CD14-positive monocyte (primary cell): ENCODE measurements around the gene RNF212. TPM values are rescaled to one million over a fixed set of nuclear protein-coding genes. Genes with fewer than 3 reads are reported as not detected.

Experiments
- DNase-seq, 3 donors: peaks; one replicate each; pipeline ENCODE4 v3.0.0-alpha.2; 2011 to 2022
- H2AFZ ChIP-seq: 2 replicates; pipeline ENCODE4 v1.6.0; 2012; ENCODE audit warnings: mild to moderate bottlenecking, low read depth, low read length, inconsistent platforms; ENCODE audit not compliant: insufficient read depth, poor library complexity, severe bottlenecking
- H3K27ac ChIP-seq, 2 donors: 1 replicate in 1 of 2; 2 replicates in 1 of 2; pipeline ENCODE4 v1.5.1; 2012 to 2013; ENCODE audit warnings: low read length in 2 of 2, control low read depth in 1 of 2, inconsistent platforms in 1 of 2, low read depth in 1 of 2, mild to moderate bottlenecking in 1 of 2
- H3K27me3 ChIP-seq, 2 donors: one replicate each; pipeline versions ENCODE4 v1.6.0 to v1.6.1; 2011 to 2013; ENCODE audit warnings: low read length in 2 of 2; ENCODE audit not compliant: control insufficient read depth in 2 of 2, insufficient read depth in 2 of 2
- H3K36me3 ChIP-seq, 2 donors: replicated peaks in 1 of 2; 1 replicate in 1 of 2; 2 replicates in 1 of 2; pipeline versions ENCODE4 v1.5.1 to v1.6.1; 2012 to 2013; ENCODE audit warnings: low read length in 2 of 2, control low read depth in 1 of 2, inconsistent platforms in 1 of 2, mild to moderate bottlenecking in 1 of 2; ENCODE audit not compliant: insufficient read depth in 2 of 2, control insufficient read depth in 1 of 2
- H3K4me1 ChIP-seq, 2 donors: 1 replicate in 1 of 2; 2 replicates in 1 of 2; pipeline versions ENCODE4 v1.5.1 to v1.6.1; 2012 to 2013; ENCODE audit warnings: low read length in 2 of 2, control low read depth in 1 of 2, inconsistent platforms in 1 of 2, mild to moderate bottlenecking in 1 of 2, moderate library complexity in 1 of 2; ENCODE audit not compliant: insufficient read depth in 2 of 2, control insufficient read depth in 1 of 2
- H3K4me2 ChIP-seq: replicated peaks from 2 replicates; pipeline ENCODE3; 2012; ENCODE audit warnings: low read length, moderate library complexity, mild to moderate bottlenecking; ENCODE audit not compliant: poor library complexity, severe bottlenecking; ENCODE audit errors: extremely low read depth
- H3K4me3 ChIP-seq, 3 experiments: fragments of 200-600 bp in 1 of 3; sonication (generic) in 1 of 3; replicated peaks in 1 of 3; 1 replicate in 2 of 3; 2 replicates in 1 of 3; pipeline ENCODE4 v1.5.1; 2011 to 2013; ENCODE audit warnings: low read length in 3 of 3, mild to moderate bottlenecking in 3 of 3, control low read depth in 2 of 3, low read depth in 2 of 3, inconsistent platforms in 1 of 3, moderate library complexity in 1 of 3
- H3K79me2 ChIP-seq: 2 replicates; pipeline ENCODE4 v1.6.0; 2012; ENCODE audit warnings: mild to moderate bottlenecking, control low read depth, inconsistent platforms, low read length, moderate library complexity; ENCODE audit not compliant: insufficient read depth
- H3K9ac ChIP-seq: 2 replicates; pipeline ENCODE4 v1.6.0; 2017; ENCODE audit warnings: low read length, mild to moderate bottlenecking; ENCODE audit not compliant: insufficient read depth, poor library complexity, severe bottlenecking
- H3K9me3 ChIP-seq, 2 donors: replicated peaks in 1 of 2; 1 replicate in 1 of 2; 2 replicates in 1 of 2; pipeline versions ENCODE4 v1.5.1 to v1.6.1; 2012 to 2013; ENCODE audit warnings: low read length in 2 of 2, control low read depth in 1 of 2; ENCODE audit not compliant: control insufficient read depth in 1 of 2, insufficient read depth in 1 of 2
- H4K20me1 ChIP-seq: 2 replicates; pipeline ENCODE4 v1.6.0; 2012; ENCODE audit warnings: mild to moderate bottlenecking, low read length, control low read depth, moderate library complexity; ENCODE audit not compliant: insufficient read depth
- H3K27ac Mint-ChIP-seq, 7 donors: one replicate each; pipeline ENCODE4 v1.8.0; 2020; ENCODE audit warnings: mild to moderate bottlenecking in 7 of 7, mixed read lengths in 7 of 7, moderate library complexity in 6 of 7, inconsistent platforms in 2 of 7
- H3K27me3 Mint-ChIP-seq, 3 donors: one replicate each; pipeline ENCODE4 v1.8.0; 2021 to 2022; ENCODE audit warnings: low read depth in 3 of 3, mild to moderate bottlenecking in 3 of 3, mixed read lengths in 3 of 3, moderate library complexity in 3 of 3, inconsistent platforms in 1 of 3
- H3K36me3 Mint-ChIP-seq, 2 donors: one replicate each; pipeline ENCODE4 v1.8.0; 2020; ENCODE audit warnings: mixed read lengths in 2 of 2, inconsistent platforms in 1 of 2, mild to moderate bottlenecking in 1 of 2
- H3K4me1 Mint-ChIP-seq: one replicate; pipeline ENCODE4 v1.8.0; 2020; ENCODE audit warnings: mild to moderate bottlenecking, mixed read lengths
- H3K4me3 Mint-ChIP-seq, 2 donors: one replicate each; pipeline ENCODE4 v1.8.0; 2020; ENCODE audit warnings: mild to moderate bottlenecking in 2 of 2, mixed read lengths in 2 of 2, moderate library complexity in 1 of 2
- H3K9me3 Mint-ChIP-seq, 7 donors: one replicate each; pipeline ENCODE4 v1.8.0; 2020 to 2022; ENCODE audit warnings: mixed read lengths in 7 of 7, mild to moderate bottlenecking in 6 of 7, moderate library complexity in 6 of 7, inconsistent platforms in 2 of 7
- WGBS: methylation state at CpG from one replicate; pipeline ENCODE4 v1.1.5; 2013; ENCODE audit warnings: missing lambda C conversion rate; ENCODE audit not compliant: insufficient coverage; 5-methylcytosine and 5-hydroxymethylcytosine counted together
- intact Hi-C, 2 donors: fragments of 100-400 bp; cut with micrococcal nuclease; formaldehyde crosslinking; loops; one replicate each; pipeline versions ENCODE4 v1.15.0 to v1.15.1; 2023
- polyA plus RNA-seq, 3 donors: library from polyadenylated mRNA; depleted of rRNA in 1 of 3; unstranded in 2 of 3; stranded (reverse) in 1 of 3; fragments of 300-500 nt in 2 of 3; fragments of >200 nt in 1 of 3; fragmentation: Illumina TruSeq in 2 of 3; gene quantifications; 1 replicate in 2 of 3; 2 replicates in 1 of 3; pipeline ENCODE4 v1.2.3, GENCODE V29; 2012 to 2021
- TF ChIP-seq, protein P1 (sequence below): fragments of 200-600 bp; IDR thresholded peaks from one replicate; pipeline ENCODE4 v1.8.0; 2022; ENCODE audit warnings: antibody characterized with exemption, mild to moderate bottlenecking

RNF212 gene
- polyA plus RNA-seq, 3 donors, result 0.17 to 0.83 TPM; not detected in 1

GRCh38 chr4:1023075-1023640 is 90.2 kb downstream of the RNF212 start:
- Histone ChIP-seq H3K79me2 (no peaks in the 10 kb centered on the region), H4K20me1 (no peaks in the 10 kb centered on the region), H3K9ac (no peak overlapping the region), H3K4me1 (peaks cover 0 to 7% of the 10 kb centered on the region in 2 donors), H3K27me3 (no peaks in the 10 kb centered on the region), H3K9me3 (no peaks in the 10 kb centered on the region), H3K36me3 (no peaks in the 10 kb centered on the region), H2AFZ (no peak overlapping the region), H3K4me3 (no peak overlapping the region), H3K4me2 (no peak overlapping the region), H3K27ac (no peak overlapping the region)
- Mint-ChIP-seq H3K27me3 (peaks cover 0 to 5% (median 2%) of the 10 kb centered on the region in 3 donors), H3K4me3 (no peak overlapping the region), H3K27ac (no peak overlapping the region), H3K36me3 (peaks cover 6 to 8% of the 10 kb centered on the region in 2 donors), H3K4me1 (peaks cover 5% of the 10 kb centered on the region), H3K9me3 (peaks cover 0 to 6% (median 0%) of the 10 kb centered on the region in 7 donors)
- intact Hi-C loops, result no loop called here
- TF ChIP-seq, protein P1, sequence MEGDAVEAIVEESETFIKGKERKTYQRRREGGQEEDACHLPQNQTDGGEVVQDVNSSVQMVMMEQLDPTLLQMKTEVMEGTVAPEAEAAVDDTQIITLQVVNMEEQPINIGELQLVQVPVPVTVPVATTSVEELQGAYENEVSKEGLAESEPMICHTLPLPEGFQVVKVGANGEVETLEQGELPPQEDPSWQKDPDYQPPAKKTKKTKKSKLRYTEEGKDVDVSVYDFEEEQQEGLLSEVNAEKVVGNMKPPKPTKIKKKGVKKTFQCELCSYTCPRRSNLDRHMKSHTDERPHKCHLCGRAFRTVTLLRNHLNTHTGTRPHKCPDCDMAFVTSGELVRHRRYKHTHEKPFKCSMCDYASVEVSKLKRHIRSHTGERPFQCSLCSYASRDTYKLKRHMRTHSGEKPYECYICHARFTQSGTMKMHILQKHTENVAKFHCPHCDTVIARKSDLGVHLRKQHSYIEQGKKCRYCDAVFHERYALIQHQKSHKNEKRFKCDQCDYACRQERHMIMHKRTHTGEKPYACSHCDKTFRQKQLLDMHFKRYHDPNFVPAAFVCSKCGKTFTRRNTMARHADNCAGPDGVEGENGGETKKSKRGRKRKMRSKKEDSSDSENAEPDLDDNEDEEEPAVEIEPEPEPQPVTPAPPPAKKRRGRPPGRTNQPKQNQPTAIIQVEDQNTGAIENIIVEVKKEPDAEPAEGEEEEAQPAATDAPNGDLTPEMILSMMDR, result no peak
- WGBS, result 96% methylated on average over 8 of the region's 20 CpGs
- DNase-seq, result no peak

- intact Hi-C loops, result no loop called here
- H2AFZ ChIP-seq, result no peak overlapping the region
- no peak overlapping the region for H3K4me2 ChIP-seq
- no peak overlapping the region for H3K27ac ChIP-seq
- H3K79me2 ChIP-seq, result no peaks in the 10 kb centered on the region
- H4K20me1 ChIP-seq, result no peaks in the 10 kb centered on the region
- Mint-ChIP-seq H3K4me1 (peaks cover 5% of the 10 kb centered on the region), H3K36me3 (peaks cover 6 to 8% of the 10 kb centered on the region in 2 donors), H3K9me3 (peaks cover 0 to 6% (median 0%) of the 10 kb centered on the region in 7 donors), H3K27me3 (peaks cover 0 to 5% (median 2%) of the 10 kb centered on the region in 3 donors), H3K27ac (no peak overlapping the region), H3K4me3 (no peak overlapping the region)
- DNase-seq, result no peak
- no peak overlapping the region for H3K4me3 ChIP-seq
- TF ChIP-seq, protein P1, result no peak
- no peaks in the 10 kb centered on the region for H3K36me3 ChIP-seq
- WGBS, result 95% methylated on average over 18 of the region's 19 CpGs
- H3K4me1 ChIP-seq, result peaks cover 0 to 7% of the 10 kb centered on the region in 2 donors
- no peak overlapping the region for H3K9ac ChIP-seq
- no peaks in the 10 kb centered on the region for H3K9me3 ChIP-seq
- H3K27me3 ChIP-seq, result no peaks in the 10 kb centered on the region
Observed at GRCh38 chr4:1022739-1023066, 90.7 kb downstream of the RNF212 start.
